Right lobe of liver (tissue), 4 donors: ENCODE data around the gene CGB2.
"Not testable (repeated sequence)": the region's sequence is repeated elsewhere in the genome, so short reads cannot be mapped to it uniquely, and the experiment has no call there.

ENCODE experiments used
- POLR2A ChIP-seq: fragments of 450-650 bp; IDR thresholded peaks from one replicate; pipeline ENCODE4 v1.6.1; 2017; ENCODE audit warnings: antibody characterized with exemption, mild to moderate bottlenecking
- TF ChIP-seq, protein P1 (sequence below), 4 donors: fragments of 200-600 bp in 3 of 4; fragments of 450-650 bp in 1 of 4; IDR thresholded peaks; one replicate each; pipeline versions ENCODE4 v1.5.1 to v1.8.0; 2016 to 2022; ENCODE audit warnings: antibody characterized with exemption in 4 of 4, mild to moderate bottlenecking in 2 of 4
- donor health status: DM: no; HTN: no; CAD: no.
- donor health status: DM: no; HTN: no; CAD: no.
- donor health status: DM: no; HTN: yes; CAD: no.

DNA sequence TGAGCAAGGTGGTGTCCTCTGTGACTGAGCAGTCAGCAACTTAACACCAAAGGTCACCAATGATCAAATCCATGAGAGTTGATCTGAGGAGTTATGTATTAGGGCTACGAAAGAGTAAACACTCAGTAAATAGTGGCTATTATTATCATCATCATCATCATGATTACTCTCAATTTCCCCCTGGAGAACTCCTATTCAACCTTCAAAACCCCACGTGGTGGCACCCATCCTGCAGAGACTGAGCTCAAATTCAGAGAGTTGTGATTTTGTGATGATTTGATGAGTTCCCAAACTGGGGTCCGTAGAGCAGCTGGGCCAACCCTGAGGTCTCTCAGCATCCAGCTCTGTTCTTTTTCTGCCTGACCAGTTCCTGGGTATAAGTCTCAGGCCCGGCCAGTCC, 18.1 kb downstream of the CGB2 start:
- TF ChIP-seq, protein P1, sequence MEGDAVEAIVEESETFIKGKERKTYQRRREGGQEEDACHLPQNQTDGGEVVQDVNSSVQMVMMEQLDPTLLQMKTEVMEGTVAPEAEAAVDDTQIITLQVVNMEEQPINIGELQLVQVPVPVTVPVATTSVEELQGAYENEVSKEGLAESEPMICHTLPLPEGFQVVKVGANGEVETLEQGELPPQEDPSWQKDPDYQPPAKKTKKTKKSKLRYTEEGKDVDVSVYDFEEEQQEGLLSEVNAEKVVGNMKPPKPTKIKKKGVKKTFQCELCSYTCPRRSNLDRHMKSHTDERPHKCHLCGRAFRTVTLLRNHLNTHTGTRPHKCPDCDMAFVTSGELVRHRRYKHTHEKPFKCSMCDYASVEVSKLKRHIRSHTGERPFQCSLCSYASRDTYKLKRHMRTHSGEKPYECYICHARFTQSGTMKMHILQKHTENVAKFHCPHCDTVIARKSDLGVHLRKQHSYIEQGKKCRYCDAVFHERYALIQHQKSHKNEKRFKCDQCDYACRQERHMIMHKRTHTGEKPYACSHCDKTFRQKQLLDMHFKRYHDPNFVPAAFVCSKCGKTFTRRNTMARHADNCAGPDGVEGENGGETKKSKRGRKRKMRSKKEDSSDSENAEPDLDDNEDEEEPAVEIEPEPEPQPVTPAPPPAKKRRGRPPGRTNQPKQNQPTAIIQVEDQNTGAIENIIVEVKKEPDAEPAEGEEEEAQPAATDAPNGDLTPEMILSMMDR (IDR thresholded peaks at IDR 0.05) = not testable (repeated sequence)
- not testable (repeated sequence) for TF ChIP-seq POLR2A
